GM12873 (cell line): ENCODE measurements around the gene CIAPIN1.
A peak's percentile ranks its signal among the peaks of the same experiment; 100 is the strongest.

Experiments
- CTCF ChIP-seq: IDR thresholded peaks from 2 replicates; pipeline ENCODE4 v1.5.1; 2012; ENCODE audit warnings: low read depth, mild to moderate bottlenecking, moderate library complexity, low read length, control low read depth; ENCODE audit not compliant: insufficient read depth; ENCODE audit errors: missing control alignments

CIAPIN1 gene

GRCh38 chr16:57386381-57386951 is 60.7 kb downstream of the CIAPIN1 start:
- TF ChIP-seq CTCF, result no peak

- TF ChIP-seq CTCF, result no peak
These were observed 62.1 kb downstream of the CIAPIN1 start for GRCh38 chr16:57385083-57385482.

- TF ChIP-seq CTCF, result no peak
These were observed 62.7 kb downstream of the CIAPIN1 start for GRCh38 chr16:57384248-57385070.

GRCh38 chr16:57383276-57384247 is 63.6 kb downstream of the CIAPIN1 start:
- no peak for TF ChIP-seq CTCF

GRCh38 chr16:57382535-57383275 is 64.5 kb downstream of the CIAPIN1 start:
- TF ChIP-seq CTCF, result peak; percentile 26

- no peak for TF ChIP-seq CTCF
These were observed 65.2 kb downstream of the CIAPIN1 start for GRCh38 chr16:57381791-57382534.
